ENCODE results near the gene TEKT5.
"Not testable (repeated sequence)": the region's sequence is repeated elsewhere in the genome, so short reads cannot be mapped to it uniquely, and the experiment has no call there.

Gene TEKT5

DNA sequence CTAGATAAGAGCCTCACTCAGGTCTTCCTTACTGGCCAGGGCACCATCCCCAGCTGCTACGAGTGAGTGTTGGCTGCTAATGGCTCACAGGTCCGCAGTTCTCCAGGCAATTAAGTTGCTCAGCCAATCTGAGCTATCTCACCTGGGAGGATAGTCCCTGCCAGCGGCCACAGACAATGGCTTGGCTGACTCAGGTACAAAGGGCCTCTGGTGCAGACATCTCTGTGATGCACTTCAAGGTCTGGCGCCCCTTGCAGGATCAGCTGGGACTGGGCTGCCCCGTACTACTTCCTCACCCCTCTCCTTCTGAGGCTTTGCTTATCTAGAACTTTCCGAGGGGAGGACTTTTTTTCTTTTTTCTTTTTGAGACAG, 65.2 kb downstream of the TEKT5 start:
- DNase-seq: no peak

DNA sequence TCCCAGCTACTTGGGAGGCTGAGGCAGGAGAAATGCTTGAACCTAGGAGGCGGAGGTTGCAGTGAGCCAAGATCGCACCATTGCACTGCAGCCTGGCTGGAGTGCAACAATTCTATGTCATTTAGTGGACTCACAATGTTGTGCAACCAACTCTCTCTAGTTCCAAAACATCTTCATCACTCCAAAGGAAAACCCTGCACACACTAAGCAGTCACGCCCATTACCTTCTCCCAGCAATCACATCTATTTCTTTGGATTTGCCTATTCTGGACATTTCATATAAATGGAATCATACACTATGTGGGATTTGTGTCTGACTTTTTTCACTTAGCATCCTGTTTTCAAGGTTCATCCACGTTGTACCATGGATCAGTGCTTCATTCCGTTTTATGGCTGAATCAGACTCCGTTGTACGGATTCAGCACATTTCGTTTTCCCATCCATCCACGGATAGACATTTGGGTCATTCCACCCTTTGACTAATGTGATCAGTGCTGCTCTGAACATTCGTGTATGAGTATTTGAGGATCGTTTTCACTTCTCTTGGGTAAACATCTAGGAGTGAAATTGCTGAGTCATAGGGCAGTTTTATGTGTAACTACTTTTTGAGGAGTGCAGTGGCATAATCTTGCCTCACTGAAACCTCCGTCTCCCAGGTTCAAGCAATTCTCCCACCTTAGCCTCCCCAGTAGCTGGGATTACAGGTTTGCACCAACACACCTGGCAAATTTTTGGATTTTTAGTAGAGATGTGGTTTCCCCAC, 69.0 kb downstream of the TEKT5 start:
- DNase-seq: no peak

DNA sequence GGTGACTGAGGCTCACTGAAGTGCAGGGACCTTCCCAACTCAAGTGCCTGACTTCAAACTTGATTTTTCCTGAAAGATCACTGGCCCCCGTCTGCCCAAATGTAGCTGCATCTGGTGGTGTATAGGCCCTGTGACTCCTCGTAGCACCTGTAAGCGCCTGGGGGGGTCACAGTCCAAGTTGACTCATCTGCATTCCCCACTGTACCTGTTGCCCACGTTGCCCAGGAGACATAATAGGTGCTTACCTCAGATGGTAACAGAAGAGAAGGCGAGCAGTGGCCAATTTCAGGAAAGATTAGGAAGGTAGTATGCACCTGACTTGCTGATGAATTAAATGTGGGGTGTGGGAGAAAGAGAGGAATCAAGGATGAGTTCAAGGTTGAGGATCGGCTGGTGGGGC, 70.2 kb downstream of the TEKT5 start:
- no peak for DNase-seq

DNA sequence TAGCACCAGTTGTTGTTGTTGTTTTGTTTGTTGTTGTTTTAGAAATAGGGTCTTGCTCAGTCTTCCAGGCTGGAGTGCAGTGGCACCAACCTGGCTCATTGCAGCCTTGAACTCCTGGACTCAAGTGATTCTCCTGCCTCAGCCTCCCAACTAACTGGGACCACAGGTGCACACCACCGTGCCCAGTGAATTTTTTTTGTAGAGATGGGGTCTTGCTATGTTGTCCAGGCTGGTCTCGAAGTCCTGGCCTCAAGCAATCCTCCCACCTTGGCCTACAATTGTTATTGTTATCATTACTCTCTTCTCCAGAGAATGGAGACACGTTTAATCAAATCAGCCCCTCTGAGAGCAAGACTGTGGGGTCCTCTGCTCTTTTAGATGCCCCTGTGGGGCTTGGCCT, 71.7 kb downstream of the TEKT5 start:
- no peak for DNase-seq

DNA sequence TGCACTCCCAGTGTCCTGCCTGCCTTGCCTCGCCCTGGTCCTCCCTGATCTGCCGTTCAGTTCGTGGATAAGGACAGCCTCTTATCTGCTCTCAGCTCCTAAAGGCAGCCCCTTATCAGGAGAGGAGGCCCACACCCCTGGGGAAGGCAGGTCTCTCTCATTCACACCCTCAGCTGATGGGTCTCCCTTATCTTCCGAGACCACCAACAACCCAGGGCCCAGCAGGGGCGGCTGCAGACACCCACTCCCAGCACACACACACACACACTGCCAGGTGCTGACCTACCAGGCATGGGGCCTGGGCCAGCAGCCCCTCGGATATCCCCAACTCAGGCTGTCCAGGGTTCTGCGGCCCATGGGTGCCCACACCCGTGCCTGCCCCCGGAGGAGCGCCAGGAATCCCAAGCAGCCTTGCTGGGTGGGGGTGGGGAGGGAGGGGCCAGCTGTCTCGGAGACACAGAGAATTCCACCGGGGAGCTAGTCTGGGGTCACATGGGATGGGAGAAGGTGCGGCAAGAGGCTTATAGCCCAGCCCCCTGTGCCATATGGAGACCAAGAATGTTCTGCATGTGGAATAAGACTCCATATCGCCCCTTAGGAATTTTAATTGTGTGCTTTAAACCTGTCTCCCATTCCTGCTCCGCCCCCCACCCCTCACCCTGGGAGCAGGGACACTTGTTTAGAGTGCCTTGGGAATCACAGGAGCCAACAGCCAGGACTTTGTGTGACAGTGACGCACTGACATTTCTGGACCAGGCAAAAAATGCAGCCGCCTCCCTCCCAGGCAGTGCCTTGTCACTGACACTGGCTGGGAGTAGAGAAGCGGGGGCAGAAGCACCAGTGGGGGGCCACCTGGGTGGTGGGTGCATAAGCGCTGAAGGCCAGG, 72.5 kb downstream of the TEKT5 start:
- DNase-seq: no peak

DNA sequence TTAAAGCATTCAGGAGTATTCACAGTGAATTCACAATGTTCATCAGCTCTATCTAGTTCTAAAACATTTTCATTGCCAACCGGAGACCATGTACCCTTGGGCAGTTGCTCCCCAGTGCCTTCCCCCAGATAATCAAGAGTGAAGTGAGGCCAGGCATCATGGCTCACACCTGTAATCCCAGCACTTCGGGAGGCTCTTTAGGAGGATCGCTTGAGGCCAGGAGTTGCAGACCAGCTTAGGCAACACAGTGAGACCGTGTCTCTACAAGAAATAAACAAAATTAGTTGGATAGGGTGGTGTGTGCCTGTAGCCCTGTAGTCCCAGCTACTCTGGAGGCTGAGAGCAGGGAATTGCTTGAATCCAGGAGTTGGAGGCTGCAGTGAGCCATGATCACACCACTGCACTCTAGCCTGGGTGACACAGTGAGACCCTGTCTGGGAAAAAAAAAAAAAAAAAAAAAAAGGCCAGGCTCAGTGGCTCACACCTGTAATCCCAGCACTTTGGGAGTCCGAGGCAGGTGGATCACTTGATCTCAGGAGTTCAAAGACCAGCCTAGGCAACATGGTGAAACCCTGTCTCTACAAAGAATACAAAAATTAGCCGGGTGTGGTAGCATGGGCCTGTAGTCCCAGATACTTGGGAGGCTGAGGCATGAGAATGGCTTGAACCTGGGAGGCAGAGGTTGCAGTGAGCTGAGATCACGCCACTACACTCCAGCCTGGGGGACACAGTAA, 73.3 kb downstream of the TEKT5 start:
- not testable (repeated sequence) for DNase-seq

DNA sequence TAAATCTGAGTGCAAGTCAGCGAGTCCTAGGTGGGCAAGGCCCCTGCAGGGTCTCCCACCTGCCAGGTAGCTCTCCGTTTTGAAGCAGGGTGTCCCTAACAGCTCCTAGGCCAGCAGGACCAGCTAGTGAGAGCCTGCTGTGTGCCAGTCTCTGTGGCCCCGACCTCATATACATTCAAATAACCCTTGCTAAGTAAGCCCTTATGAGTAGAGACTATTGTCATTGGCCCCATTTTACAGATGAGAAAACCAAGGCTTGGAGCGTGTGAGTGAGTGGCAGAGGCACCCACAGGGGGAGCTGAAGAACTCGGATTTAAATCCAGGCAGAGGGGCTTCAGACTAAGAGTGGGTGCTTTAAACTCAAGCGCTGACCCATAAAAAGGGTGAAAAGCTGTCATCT, 74.6 kb downstream of the TEKT5 start:
- DNase-seq: no peak

DNA sequence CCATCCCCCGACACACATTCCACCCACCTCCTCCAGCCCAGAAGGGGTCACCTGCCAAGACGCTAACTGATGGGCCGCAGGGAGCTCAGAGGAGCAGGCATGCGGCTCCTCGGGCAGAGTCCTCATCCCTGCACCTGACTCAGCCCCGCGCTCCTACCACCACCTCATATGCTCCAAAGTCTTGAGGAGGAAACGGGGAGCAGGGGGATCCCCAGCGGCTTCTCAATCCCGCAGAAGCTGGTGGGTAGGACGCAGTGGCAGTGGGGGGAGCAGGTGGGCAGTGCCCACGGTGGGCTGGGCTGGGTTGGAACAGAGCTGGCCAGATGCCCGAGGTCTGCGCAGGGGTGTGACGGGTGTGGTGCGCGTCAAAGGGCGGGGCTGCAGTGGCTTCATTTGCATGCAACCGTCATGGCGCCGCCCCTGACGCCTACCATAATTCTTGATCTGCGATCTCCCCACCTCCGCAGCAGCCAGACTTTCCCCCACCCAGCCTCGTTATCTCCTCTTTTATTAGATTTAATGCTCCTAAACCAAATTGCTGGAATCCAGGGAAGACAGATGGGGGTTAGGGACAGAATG, 75.4 kb downstream of the TEKT5 start:
- peak; percentile 53 for DNase-seq

DNA sequence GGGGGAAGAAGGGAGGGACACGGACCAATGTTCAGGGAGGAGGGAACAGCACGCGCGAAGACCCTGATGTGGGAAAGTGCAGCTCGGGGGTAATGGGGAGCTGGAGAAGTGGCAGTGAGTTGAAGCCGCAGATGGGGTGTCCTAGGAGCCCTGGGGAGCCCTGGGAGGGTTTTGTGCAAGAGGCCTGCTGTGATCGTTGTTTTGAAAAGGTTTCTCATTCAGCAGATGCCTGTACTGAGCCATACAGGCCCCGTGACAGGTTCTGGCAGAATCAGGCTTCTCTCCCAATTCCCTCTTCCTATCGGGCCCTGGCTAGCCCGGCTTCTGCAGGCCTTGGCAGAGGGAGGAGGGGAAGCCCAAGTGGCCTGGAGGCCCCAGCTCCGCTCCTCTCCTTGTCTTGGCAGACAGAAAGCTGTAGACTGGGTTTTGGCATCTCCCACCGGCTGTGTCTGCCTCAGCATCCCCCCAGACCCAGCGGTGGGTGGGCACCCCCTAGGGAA, 76.0 kb downstream of the TEKT5 start:
- DNase-seq: no peak

DNA sequence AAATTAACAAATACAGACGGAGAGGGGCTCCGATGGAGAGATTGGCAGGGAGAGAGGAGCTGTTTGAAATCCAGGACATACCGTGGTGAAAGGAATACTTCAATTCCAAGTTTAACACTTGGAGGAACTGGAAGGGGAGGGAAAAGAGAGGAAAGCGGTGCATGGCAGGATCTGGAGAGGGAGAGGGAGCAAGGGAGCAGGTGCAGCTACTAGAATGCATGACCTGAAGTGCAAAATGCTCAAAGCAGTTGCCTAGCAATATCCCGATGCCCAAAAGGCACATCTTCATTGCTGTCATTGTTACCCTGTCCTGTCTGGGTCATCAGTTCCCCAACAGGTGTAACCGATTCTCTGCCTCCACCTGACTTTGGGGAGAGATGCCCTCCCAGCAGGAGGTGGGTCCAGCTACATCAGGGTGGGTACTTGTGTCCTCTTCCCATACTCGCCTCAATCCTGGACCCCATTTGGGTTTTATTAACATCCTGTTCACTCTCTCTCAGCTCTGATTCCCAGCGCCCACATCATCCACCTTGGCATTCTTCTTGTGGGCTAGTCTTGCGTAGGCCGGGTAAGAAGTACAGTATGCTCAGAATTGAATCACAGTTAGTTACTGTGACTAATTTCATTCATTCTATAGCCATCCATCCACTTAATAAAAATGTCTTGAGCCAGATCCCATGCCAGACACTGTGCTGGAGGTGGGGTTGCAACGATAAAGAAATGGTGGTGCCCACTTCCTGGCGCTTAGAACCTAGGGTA, 76.9 kb downstream of the TEKT5 start:
- no peak for DNase-seq

DNA sequence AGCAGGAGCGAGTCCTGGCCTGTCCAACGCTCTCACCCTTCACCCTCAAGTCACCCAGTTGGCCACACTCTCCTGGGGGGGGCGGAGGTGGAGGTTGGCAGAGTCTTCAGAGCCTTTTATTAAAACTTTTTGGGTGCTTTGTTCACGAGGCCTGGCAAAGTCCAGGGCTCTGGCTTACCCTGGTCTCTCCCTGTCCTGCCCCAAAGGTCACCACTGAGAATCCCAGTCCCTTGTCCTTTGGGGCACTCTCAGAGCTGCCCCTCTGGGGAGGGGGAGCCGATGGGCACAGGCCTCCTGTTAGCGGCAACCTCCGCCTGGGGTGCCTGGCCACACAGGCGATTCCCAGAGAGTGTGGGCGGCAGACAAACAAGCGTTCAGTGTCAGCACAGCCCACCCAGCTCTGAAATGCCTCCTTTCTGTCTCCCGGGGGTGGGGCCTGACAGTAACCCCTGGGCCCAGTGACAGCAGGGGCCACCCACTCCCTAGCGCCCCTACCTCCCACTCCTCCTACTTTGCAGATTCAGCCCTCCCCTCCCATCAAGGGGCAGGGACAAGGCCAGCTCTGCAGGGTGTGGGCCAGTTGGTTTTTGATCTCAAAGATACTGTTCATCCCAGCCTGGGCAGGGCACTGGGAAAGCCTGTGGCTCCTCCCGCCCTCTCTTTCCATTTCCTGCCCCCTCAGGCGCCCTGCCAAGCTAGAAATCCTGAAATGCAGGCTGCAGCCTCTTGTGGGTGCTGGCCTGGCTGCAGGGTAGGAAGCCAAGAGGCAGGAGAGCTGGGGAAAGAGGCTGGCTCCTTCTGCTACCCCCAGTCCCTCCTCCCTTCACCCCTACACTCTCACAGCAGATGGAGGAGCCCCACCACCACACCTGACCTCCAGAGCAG, 77.7 kb downstream of the TEKT5 start:
- peak; percentile 49 for DNase-seq

DNA sequence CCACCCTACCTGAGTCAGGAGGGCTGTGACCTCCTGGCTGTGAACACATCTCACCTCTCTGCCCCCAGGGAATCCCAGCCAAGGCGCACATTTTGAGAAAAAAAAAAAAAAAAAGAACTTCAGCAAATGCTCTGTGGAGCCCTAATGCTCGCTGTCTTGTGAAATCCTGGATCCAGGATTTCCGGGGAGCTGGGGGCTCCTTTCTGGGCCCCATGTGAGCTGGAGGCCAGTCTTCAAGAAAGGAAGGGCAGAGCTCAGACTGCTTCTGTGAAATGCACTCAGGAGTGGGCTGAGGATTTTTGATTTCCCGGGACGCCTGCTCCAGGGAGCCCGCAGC, 78.3 kb downstream of the TEKT5 start:
- DNase-seq: no peak

DNA sequence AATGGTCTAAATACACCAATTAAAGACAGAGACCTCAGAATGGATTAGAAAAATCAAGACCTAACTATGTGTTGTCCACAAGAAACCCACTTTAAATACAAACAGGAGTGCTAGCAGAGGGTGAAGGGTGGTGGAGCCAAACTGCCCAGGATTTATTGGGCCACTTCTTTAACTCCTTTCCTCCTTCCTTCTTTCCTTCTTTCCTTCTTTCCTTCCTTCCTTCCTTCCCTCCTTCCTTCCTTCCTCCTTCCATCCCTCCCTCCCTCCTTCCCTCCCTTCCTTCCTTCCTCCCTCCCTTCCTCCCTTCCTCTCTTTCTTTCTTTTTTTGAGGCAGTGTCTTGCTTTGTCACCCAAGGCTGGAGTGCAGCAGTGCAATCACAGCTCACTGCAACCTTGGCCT, 80.0 kb downstream of the TEKT5 start:
- no peak for DNase-seq

DNA sequence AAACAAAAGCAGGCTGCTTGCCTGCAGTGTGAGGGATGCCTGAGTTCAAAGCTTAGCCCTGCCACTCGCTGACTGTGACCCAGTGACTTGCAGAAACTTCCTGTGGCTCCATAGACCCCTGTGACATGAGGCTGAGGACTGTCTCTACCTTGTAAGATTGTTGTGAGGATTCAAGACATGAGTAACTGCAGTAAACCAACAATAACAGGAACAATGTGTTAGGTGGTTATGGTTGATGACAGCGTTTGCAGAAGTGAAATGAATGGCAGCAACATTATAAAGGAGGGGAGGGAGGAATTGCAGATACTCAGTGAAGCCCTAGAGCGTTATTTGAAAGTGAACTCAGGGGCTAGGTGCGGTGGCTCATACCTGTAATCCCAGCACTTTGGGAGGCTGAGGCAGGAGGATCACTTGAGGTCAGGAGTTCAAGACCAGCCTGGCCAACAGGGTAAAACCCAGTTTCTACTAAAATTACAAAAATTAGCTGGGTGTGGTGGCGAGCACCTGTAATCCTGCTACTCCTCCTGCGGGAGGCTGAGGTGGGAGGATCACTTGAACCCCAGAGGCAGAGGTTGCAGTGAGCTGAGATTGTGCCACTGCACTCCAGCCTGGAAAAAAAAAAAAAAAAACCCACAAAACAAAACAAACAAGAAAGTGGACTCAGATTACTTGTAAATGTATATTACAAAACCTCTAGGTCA, 80.8 kb downstream of the TEKT5 start:
- DNase-seq: no peak

DNA sequence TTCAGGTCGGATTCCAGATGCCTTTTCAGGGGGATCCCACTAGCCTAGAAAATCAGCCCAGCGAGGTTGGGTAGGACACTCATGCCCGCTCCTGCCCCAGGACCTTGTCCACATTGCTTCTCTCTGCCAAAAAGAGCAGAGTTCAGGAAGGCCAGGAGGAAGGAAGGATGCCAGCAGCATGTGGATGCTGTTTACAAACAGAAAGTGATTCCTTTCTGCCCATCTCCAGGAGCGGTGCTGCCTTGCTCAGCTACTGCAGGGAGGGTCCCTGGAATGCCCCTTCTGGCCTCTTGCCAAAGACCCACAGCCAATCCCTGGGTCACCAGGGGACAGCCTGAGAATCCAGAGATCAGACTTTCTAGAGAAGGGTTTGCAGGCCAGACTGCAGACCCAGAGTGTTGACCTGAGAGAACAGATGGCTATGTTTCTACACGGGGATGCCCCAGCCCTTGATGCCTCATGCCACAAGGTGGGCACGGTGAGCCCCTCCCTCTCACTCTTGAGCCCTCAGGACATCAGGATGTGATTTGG, 82.0 kb downstream of the TEKT5 start:
- no peak for DNase-seq

DNA sequence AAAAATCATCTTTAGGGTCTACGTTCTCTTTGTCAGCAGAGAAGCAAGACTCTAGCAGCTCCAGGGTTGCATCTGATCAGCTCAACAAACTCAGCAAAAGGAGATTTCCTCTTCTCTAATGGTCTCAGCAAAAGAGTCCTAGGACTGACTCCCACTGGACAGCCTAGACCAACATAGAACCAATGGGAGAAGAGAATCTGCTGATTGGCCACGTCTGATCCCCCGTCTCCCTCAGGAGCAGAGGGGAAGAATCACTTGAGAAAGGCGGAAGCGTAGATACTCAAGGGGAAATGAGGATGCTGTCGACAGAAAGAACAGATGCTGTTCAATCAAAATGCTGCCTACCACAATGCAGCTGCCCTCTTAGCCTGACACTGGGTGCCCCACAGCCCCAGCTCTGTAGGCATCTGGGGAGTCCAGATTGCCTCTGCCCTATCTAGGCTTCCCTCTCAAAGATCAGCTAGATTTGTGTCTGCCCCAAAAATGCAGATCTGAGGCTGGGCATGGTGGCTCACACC, 82.8 kb downstream of the TEKT5 start:
- DNase-seq: no peak

DNA sequence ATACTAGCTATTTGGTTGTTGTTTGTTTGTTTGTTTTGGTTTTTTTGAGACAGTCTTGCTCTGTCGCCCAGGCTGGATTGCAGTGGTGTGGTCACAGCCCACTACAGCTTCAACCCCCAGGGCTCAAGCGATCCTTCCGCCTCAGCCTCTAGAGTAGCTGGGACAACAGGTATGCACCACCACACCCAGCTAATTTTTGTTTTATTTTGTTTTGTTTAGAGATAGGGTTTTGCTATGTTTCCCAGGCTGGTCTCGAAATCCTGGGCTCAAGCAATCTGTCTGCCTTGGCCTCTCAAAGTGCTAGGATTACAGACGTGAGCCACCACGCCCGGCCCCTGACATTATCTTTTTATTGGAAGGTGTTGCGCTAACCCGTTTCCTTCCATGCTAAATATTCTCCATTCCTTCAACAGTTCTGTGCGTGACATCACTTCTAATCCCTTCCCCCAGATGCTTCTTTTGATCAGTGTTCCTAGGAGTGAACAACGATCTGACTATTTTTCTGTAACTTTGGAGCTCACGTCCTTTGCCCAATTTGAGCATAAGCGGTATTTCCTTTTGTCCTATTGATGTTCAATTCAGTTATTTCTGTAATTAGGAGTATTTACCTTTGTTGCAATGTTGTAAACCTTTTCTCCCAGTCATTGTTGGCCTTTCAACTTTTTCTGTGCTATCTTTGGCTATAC, 84.1 kb downstream of the TEKT5 start:
- DNase-seq: no peak

DNA sequence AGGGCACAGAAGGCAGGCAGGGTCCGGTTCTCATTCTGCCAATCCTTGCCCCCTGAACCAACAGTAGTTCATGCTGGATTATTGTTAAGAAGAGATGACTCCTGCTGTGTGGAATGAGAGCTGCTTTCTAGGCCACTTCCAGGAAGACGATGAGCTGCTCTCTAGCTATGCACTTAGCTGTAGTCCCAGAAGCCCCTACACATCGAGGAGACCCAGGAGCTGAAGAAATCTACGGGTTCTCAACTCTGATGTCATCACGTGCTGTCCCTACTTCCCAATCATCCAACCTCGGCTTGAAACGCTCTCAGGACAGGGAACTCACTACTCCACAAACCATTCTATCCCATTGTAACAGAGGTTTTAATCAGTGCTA, 85.3 kb downstream of the TEKT5 start:
- DNase-seq: no peak
